Stimulated activated CD4-positive, alpha-beta T cell treated with anti-CD3 and anti-CD28 coated beads, Interleukin-2, amount 100 ng/mL, for 24 hours (primary cell): ENCODE data around the gene GRAMD1B.

Source experiments
- DNase-seq, 2 donors: peaks; one replicate each; pipeline ENCODE4 v3.0.0-alpha.2; 2020

The GRAMD1B gene

GRCh38 chr11:123594921-123595320, 164.9 kb downstream of the GRAMD1B start:
- no peak for DNase-seq

- no peak for DNase-seq
Observed at GRCh38 chr11:123597859-123598258, 167.8 kb downstream of the GRAMD1B start.

- DNase-seq = no peak
Observed at GRCh38 chr11:123601136-123601535, 171.1 kb downstream of the GRAMD1B start.

- no peak for DNase-seq
Observed at GRCh38 chr11:123601743-123602142, 171.7 kb downstream of the GRAMD1B start.

GRCh38 chr11:123603666-123604065, 173.6 kb downstream of the GRAMD1B start:
- DNase-seq = no peak

GRCh38 chr11:123607781-123608180, 177.7 kb downstream of the GRAMD1B start:
- DNase-seq = no peak

- no peak for DNase-seq
Observed at GRCh38 chr11:123608371-123608770, 178.3 kb downstream of the GRAMD1B start.

GRCh38 chr11:123608945-123609344, 178.9 kb downstream of the GRAMD1B start:
- DNase-seq = no peak

- DNase-seq = no peak
Observed at GRCh38 chr11:123611698-123612097, 181.6 kb downstream of the GRAMD1B start.

GRCh38 chr11:123616505-123617198, 186.6 kb downstream of the GRAMD1B start:
- no peak for DNase-seq

GRCh38 chr11:123622576-123622975, 192.5 kb downstream of the GRAMD1B start:
- DNase-seq = no peak

GRCh38 chr11:123624974-123625373, 194.9 kb downstream of the GRAMD1B start:
- no peak for DNase-seq

- no peak for DNase-seq
Observed at GRCh38 chr11:123628936-123629683, 199.0 kb downstream of the GRAMD1B start.

- DNase-seq = no peak
Observed at GRCh38 chr11:123630126-123630608, 200.1 kb downstream of the GRAMD1B start.

- no peak for DNase-seq
Observed at GRCh38 chr11:123640029-123640428, 210.0 kb downstream of the GRAMD1B start.

GRCh38 chr11:123640677-123641494, 210.8 kb downstream of the GRAMD1B start:
- DNase-seq = peak; percentile 53 to 62

GRCh38 chr11:123641495-123641840, 211.4 kb downstream of the GRAMD1B start:
- no peak for DNase-seq

- DNase-seq = no peak
Observed at GRCh38 chr11:123642435-123642834, 212.4 kb downstream of the GRAMD1B start.

GRCh38 chr11:123645286-123645975, 215.4 kb downstream of the GRAMD1B start:
- DNase-seq = no peak

- no peak for DNase-seq
Observed at GRCh38 chr11:123650901-123651300, 220.8 kb downstream of the GRAMD1B start.

- DNase-seq = no peak
Observed at GRCh38 chr11:123652599-123652998, 222.5 kb downstream of the GRAMD1B start.

GRCh38 chr11:123653483-123653826, 223.4 kb downstream of the GRAMD1B start:
- DNase-seq = no peak
